ENCODE results near the gene VSIG1. TPM values are rescaled to one million over a fixed set of nuclear protein-coding genes. Genes with fewer than 3 reads are reported as not detected.

Gene VSIG1
- total RNA-seq (2022) (1.2 and 1.8 TPM in 2 replicates), Bru-seq, nascent RNA (percentile 38 among the genes with signal in this experiment), BruChase-seq, experiment 1, labeled RNA remaining after a 6-hour chase (percentile 43 among the genes with signal in this experiment), BruChase-seq, experiment 2, labeled RNA remaining after a 2-hour chase (percentile 41 among the genes with signal in this experiment)
- long read RNA-seq, result 0 reads

GRCh38 chrX:108044554-108045256, at the start of gene VSIG1:
Gene VSIG1 (plus strand): TSS chrX:108045065. CDS start chrX:108045131, 66 bp downstream.
- Mint-ChIP-seq H3K27ac (ENCODE audit: low read depth, unreplicated experiment) (no peak within 1 kb of the TSS), H3K36me3 (ENCODE audit: insufficient read depth, unreplicated experiment) (no peaks in the 10 kb centered on the region), H3K27me3 (ENCODE audit: insufficient read depth, unreplicated experiment) (peaks cover 45% of the 10 kb centered on the region), H3K4me3 (ENCODE audit: unreplicated experiment) (no peak within 1 kb of the TSS), H3K4me1 (ENCODE audit: insufficient read depth, unreplicated experiment) (no peaks in the 10 kb centered on the region), H3K9me3 (ENCODE audit: unreplicated experiment) (no peaks in the 10 kb centered on the region)
- no peak for TF ChIP-seq CTCF (IDR thresholded peaks at IDR 0.05; ENCODE audit: unreplicated experiment)
- ChIA-PET CTCF (interaction anchor here (0.9 to 1.3 kb wide), 2 partner anchors 8 to 25 kb away, joined by 3 to 4 read pairs; no protein-coding TSS in a partner anchor), POLR2A (no interaction called here)
- intact Hi-C loops (cut with micrococcal nuclease), result no loop called here
- no TSS peak for BruUV-seq (replicated peaks)
- DNase-seq (ENCODE audit: unreplicated experiment), result no peak

GRCh38 chrX:107996124-107996523, 48.7 kb upstream of the VSIG1 start:
- TF ChIP-seq CTCF (IDR thresholded peaks at IDR 0.05; ENCODE audit: unreplicated experiment), result no peak
- ChIA-PET CTCF (no interaction called here), POLR2A (no interaction called here)
- peaks cover 6% of the 10 kb centered on the region for H3K4me1 Mint-ChIP-seq (ENCODE audit: insufficient read depth, unreplicated experiment)
- intact Hi-C loops (cut with micrococcal nuclease), result no loop called here
- no peak overlapping the region for H3K4me3 Mint-ChIP-seq (ENCODE audit: unreplicated experiment)
- no peak overlapping the region for H3K27ac Mint-ChIP-seq (ENCODE audit: low read depth, unreplicated experiment)
- DNase-seq (ENCODE audit: unreplicated experiment), result no peak
- no TSS peak for BruUV-seq (replicated peaks)
- H3K36me3 Mint-ChIP-seq (ENCODE audit: insufficient read depth, unreplicated experiment), result peaks cover 12% of the 10 kb centered on the region
- H3K9me3 Mint-ChIP-seq (ENCODE audit: unreplicated experiment), result no peaks in the 10 kb centered on the region
- peaks cover 32% of the 10 kb centered on the region for H3K27me3 Mint-ChIP-seq (ENCODE audit: insufficient read depth, unreplicated experiment)

- BruUV-seq (replicated peaks), result no TSS peak
- Mint-ChIP-seq H3K9me3 (ENCODE audit: unreplicated experiment) (no peaks in the 10 kb centered on the region), H3K4me3 (ENCODE audit: unreplicated experiment) (no peak overlapping the region), H3K27ac (ENCODE audit: low read depth, unreplicated experiment) (no peak overlapping the region), H3K27me3 (ENCODE audit: insufficient read depth, unreplicated experiment) (peaks cover 26% of the 10 kb centered on the region), H3K4me1 (ENCODE audit: insufficient read depth, unreplicated experiment) (peaks cover 7% of the 10 kb centered on the region), H3K36me3 (ENCODE audit: insufficient read depth, unreplicated experiment) (peaks cover 6% of the 10 kb centered on the region)
- DNase-seq (ENCODE audit: unreplicated experiment), result peak; percentile 65
- ChIA-PET CTCF (interaction anchor here (0.5 kb wide), 1 partner anchor 212 kb away, joined by 4 read pairs; no protein-coding TSS in a partner anchor), POLR2A (interaction anchor here (0.6 to 1.8 kb wide), 7 partner anchors 86 to 1955 kb away, joined by 3 to 7 read pairs (median 3); partner anchors contain the start of gene MID2)
- intact Hi-C loops (cut with micrococcal nuclease), result no loop called here
- no peak for TF ChIP-seq CTCF (IDR thresholded peaks at IDR 0.05; ENCODE audit: unreplicated experiment)
Measured at GRCh38 chrX:108000751-108001150, 44.1 kb upstream of the VSIG1 start.

- no peak overlapping the region for H3K4me3 Mint-ChIP-seq (ENCODE audit: unreplicated experiment)
- no peak overlapping the region for H3K27ac Mint-ChIP-seq (ENCODE audit: low read depth, unreplicated experiment)
- DNase-seq (ENCODE audit: unreplicated experiment), result peak; percentile 56
- peaks cover 7% of the 10 kb centered on the region for H3K4me1 Mint-ChIP-seq (ENCODE audit: insufficient read depth, unreplicated experiment)
- peak; percentile 46 for TF ChIP-seq CTCF (IDR thresholded peaks at IDR 0.05; ENCODE audit: unreplicated experiment)
- no TSS peak for BruUV-seq (replicated peaks)
- ChIA-PET POLR2A (interaction anchor here (0.6 to 1.8 kb wide), 8 partner anchors 19 to 1956 kb away, joined by 3 to 7 read pairs (median 4); partner anchors contain the start of gene MID2), CTCF (interaction anchor here (0.6 to 1.5 kb wide), 6 partner anchors 8 to 1107 kb away, joined by 3 to 5 read pairs (median 4); no protein-coding TSS in a partner anchor)
- no peaks in the 10 kb centered on the region for H3K9me3 Mint-ChIP-seq (ENCODE audit: unreplicated experiment)
- H3K27me3 Mint-ChIP-seq (ENCODE audit: insufficient read depth, unreplicated experiment), result peaks cover 23% of the 10 kb centered on the region
- intact Hi-C loops (cut with micrococcal nuclease), result no loop called here
- H3K36me3 Mint-ChIP-seq (ENCODE audit: insufficient read depth, unreplicated experiment), result peaks cover 6% of the 10 kb centered on the region
Measured at GRCh38 chrX:108001218-108001814, 43.5 kb upstream of the VSIG1 start.

Measured in MCF 10A (cell line).